ENCODE results near the gene LHPP.

The LHPP gene

GRCh38 chr10:124448696-124449169 lies 12.9 kb upstream of the LHPP start:
- DNase-seq: no peak

- no peak for DNase-seq
Observed at GRCh38 chr10:124449170-124450011, 12.2 kb upstream of the LHPP start.

- DNase-seq: no peak
Observed at GRCh38 chr10:124450012-124450782, 11.4 kb upstream of the LHPP start, which contains the start of gene NKX1-2. TSS of gene NKX1-2 (minus strand) at chr10:124450035. CDS start at chr10:124449943, 92 bp downstream.

GRCh38 chr10:124450783-124451057 lies 10.9 kb upstream of the LHPP start:
- DNase-seq: no peak

- no peak for DNase-seq
Observed at GRCh38 chr10:124451276-124451675, 10.3 kb upstream of the LHPP start.

- no peak for DNase-seq
Observed at GRCh38 chr10:124453960-124454610, 7.5 kb upstream of the LHPP start.

- DNase-seq: no peak
Observed at GRCh38 chr10:124455441-124455840, 6.2 kb upstream of the LHPP start.

- no peak for DNase-seq
Observed at GRCh38 chr10:124458473-124458872, 3.1 kb upstream of the LHPP start.

- DNase-seq: no peak
Observed at GRCh38 chr10:124458889-124459288, 2.7 kb upstream of the LHPP start.

GRCh38 chr10:124459395-124459794 lies 2.2 kb upstream of the LHPP start:
- no peak for DNase-seq

- DNase-seq: no peak
Observed at GRCh38 chr10:124460144-124460543, 1.5 kb upstream of the LHPP start.

- DNase-seq: no peak
Observed at GRCh38 chr10:124462348-124462695, 699 bp downstream of the LHPP start.

- DNase-seq: no peak
Observed at GRCh38 chr10:124464028-124464965, 2.7 kb downstream of the LHPP start.

GRCh38 chr10:124465003-124465776 lies 3.6 kb downstream of the LHPP start:
- DNase-seq: no peak

- DNase-seq: no peak
Observed at GRCh38 chr10:124465777-124466488, 4.3 kb downstream of the LHPP start.

GRCh38 chr10:124467165-124467564 lies 5.5 kb downstream of the LHPP start:
- DNase-seq: no peak

- no peak for DNase-seq
Observed at GRCh38 chr10:124468624-124469023, 7.0 kb downstream of the LHPP start.

- no peak for DNase-seq
Observed at GRCh38 chr10:124469956-124470484, 8.4 kb downstream of the LHPP start.

GRCh38 chr10:124470544-124471434 lies 9.2 kb downstream of the LHPP start:
- no peak for DNase-seq

GRCh38 chr10:124472071-124472470 lies 10.4 kb downstream of the LHPP start:
- no peak for DNase-seq
